ENCODE measurements around the gene OR2T2.
"Not testable (repeated sequence)": the region's sequence is repeated elsewhere in the genome, so short reads cannot be mapped to it uniquely, and the experiment has no call there.

GRCh38 chr1:248488289-248488688 lies 42.9 kb downstream of the OR2T2 start, which contains the start of gene OR2T5:
- TF ChIP-seq CTCF (conservative IDR thresholded peaks at IDR 0.05); ZFX (IDR thresholded peaks at IDR 0.05): not testable (repeated sequence)
